Measurements from ENCODE around the gene FN1. TPM values are rescaled to one million over a fixed set of nuclear protein-coding genes. Genes with fewer than 3 reads are reported as not detected.
A peak's percentile ranks its signal among the peaks of the same experiment; 100 is the strongest.

Gene FN1
- total and polyA plus RNA-seq, 2 donors (not counting 3 experiments of a cell fraction or from before 2014, with no cell fraction given), result 3,221 to 3,740 TPM

GRCh38 chr2:215430528-215431187 lies 5.2 kb downstream of the FN1 start:
- H3K9me3 ChIP-seq (replicated peaks; ENCODE audit: control insufficient read depth, insufficient read depth, low read length), result no peaks in the 10 kb centered on the region
- no peak overlapping the region for H3K27ac ChIP-seq (ENCODE audit: insufficient read depth, low read depth, low read length)
- H3K4me3 ChIP-seq (replicated peaks in 1 of 3; ENCODE audit: insufficient read depth in 1 of 3, low read depth in 1 of 3, low read length in 3 of 3), result peak overlapping the region in 1 of 3 experiments; percentile 24
- FAIRE-seq (no peak), DNase-seq (ENCODE audit: low read depth, low spot score) (peak; percentile 51)
- H3K4me1 ChIP-seq (ENCODE audit: control insufficient read depth, extremely low read depth, insufficient read depth, low read length), result peaks cover 43% of the 10 kb centered on the region
- H4K20me1 ChIP-seq (replicated peaks; ENCODE audit: control insufficient read depth, extremely low read depth, insufficient read depth, low read length), result peaks cover 2% of the 10 kb centered on the region
- ChIA-PET CTCF (interaction anchor here (1.4 to 2.1 kb wide), 2 partner anchors 20 to 500 kb away, joined by 4 to 6 read pairs; no protein-coding TSS in a partner anchor), POLR2A (interaction anchor here (0.5 to 0.9 kb wide), 2 partner anchors 410 to 580 kb away, joined by 3 to 5 read pairs; no protein-coding TSS in a partner anchor)
- no peak overlapping the region for H2AFZ ChIP-seq (ENCODE audit: low read depth, low read length)
- no peaks in the 10 kb centered on the region for H3K9me1 ChIP-seq (replicated peaks; ENCODE audit: control insufficient read depth, extremely low read depth, insufficient read depth, low read length)
- no peaks in the 10 kb centered on the region for H3K27me3 ChIP-seq (ENCODE audit: control insufficient read depth in 2 of 2, insufficient read depth in 2 of 2, low read length in 2 of 2)
- H3K9ac ChIP-seq (replicated peaks; ENCODE audit: extremely low read depth, insufficient read depth, low read length), result peak overlapping the region; percentile 22
- H3K79me2 ChIP-seq (ENCODE audit: control insufficient read depth, insufficient read depth, low read length), result peaks cover 52% of the 10 kb centered on the region
- peaks cover 26 to 48% of the 10 kb centered on the region in 2 experiments for H3K36me3 ChIP-seq (ENCODE audit: control insufficient read depth in 2 of 2, extremely low read depth in 1 of 2, insufficient read depth in 2 of 2, low read length in 2 of 2)
- no TSS peak for BruUV-seq (replicated peaks)
- dilution Hi-C loops (cut with MboI; ENCODE audit: extremely low pct_ligation_motif_present, low sequenced_read_pairs), result no loop called here
- H3K4me2 ChIP-seq (ENCODE audit: insufficient read depth, low read length), result peak overlapping the region; percentile 100
- no peak for TF ChIP-seq EZH2 (IDR thresholded peaks at IDR 0.05; ENCODE audit: borderline replicate concordance, low read depth, low read length, severe bottlenecking)
- peak; percentile 44 for TF ChIP-seq POLR2A (IDR thresholded peaks at IDR 0.05; ENCODE audit: low read depth, low read length)
- intact Hi-C loops (cut with micrococcal nuclease), result no loop called here

- H3K36me3 ChIP-seq (ENCODE audit: control insufficient read depth in 2 of 2, extremely low read depth in 1 of 2, insufficient read depth in 2 of 2, low read length in 2 of 2), result peaks cover 30 to 55% of the 10 kb centered on the region in 2 experiments
- no peak overlapping the region for H3K9ac ChIP-seq (replicated peaks; ENCODE audit: extremely low read depth, insufficient read depth, low read length)
- peaks cover 42% of the 10 kb centered on the region for H3K79me2 ChIP-seq (ENCODE audit: control insufficient read depth, insufficient read depth, low read length)
- H3K4me3 ChIP-seq (replicated peaks in 1 of 3; ENCODE audit: insufficient read depth in 1 of 3, low read depth in 1 of 3, low read length in 3 of 3), result no peak overlapping the region
- peaks cover 52% of the 10 kb centered on the region for H3K4me1 ChIP-seq (ENCODE audit: control insufficient read depth, extremely low read depth, insufficient read depth, low read length)
- FAIRE-seq, result no peak
- no peak overlapping the region for H3K4me2 ChIP-seq (ENCODE audit: insufficient read depth, low read length)
- no peak for DNase-seq (ENCODE audit: low read depth, low spot score)
- H3K27ac ChIP-seq (ENCODE audit: insufficient read depth, low read depth, low read length), result no peak overlapping the region
- no peaks in the 10 kb centered on the region for H3K27me3 ChIP-seq (ENCODE audit: control insufficient read depth in 2 of 2, insufficient read depth in 2 of 2, low read length in 2 of 2)
- POLR2A ChIA-PET, result interaction anchor here (0.6 kb wide), 1 partner anchor 281 kb away, joined by 3 read pairs; no protein-coding TSS in a partner anchor
- H3K9me1 ChIP-seq (replicated peaks; ENCODE audit: control insufficient read depth, extremely low read depth, insufficient read depth, low read length), result no peaks in the 10 kb centered on the region
- CTCF ChIA-PET, result interaction anchor here (0.8 to 2.1 kb wide), 4 partner anchors 141 to 502 kb away, joined by 3 to 6 read pairs (median 4); no protein-coding TSS in a partner anchor
- intact Hi-C loops (cut with micrococcal nuclease), result no loop called here
- no TSS peak for BruUV-seq (replicated peaks)
- TF ChIP-seq CTCF (IDR thresholded peaks at IDR 0.05; ENCODE audit: extremely low read depth in 1 of 2, insufficient read depth in 1 of 2, low read depth in 1 of 2, low read length in 2 of 2), result no peak
- peak; percentile 35 for TF ChIP-seq POLR2A (IDR thresholded peaks at IDR 0.05; ENCODE audit: low read depth, low read length)
- TF ChIP-seq POLR2AphosphoS5 (IDR thresholded peaks at IDR 0.05; ENCODE audit: insufficient read depth, low read depth, low read length), result no peak
- no peak for TF ChIP-seq FOS (IDR thresholded peaks at IDR 0.05; ENCODE audit: borderline replicate concordance, insufficient read depth, low read length)
- dilution Hi-C loops (cut with MboI; ENCODE audit: extremely low pct_ligation_motif_present, low sequenced_read_pairs), result no loop called here
- H3K9me3 ChIP-seq (replicated peaks; ENCODE audit: control insufficient read depth, insufficient read depth, low read length), result no peaks in the 10 kb centered on the region
- no peak overlapping the region for H2AFZ ChIP-seq (ENCODE audit: low read depth, low read length)
- peaks cover 2% of the 10 kb centered on the region for H4K20me1 ChIP-seq (replicated peaks; ENCODE audit: control insufficient read depth, extremely low read depth, insufficient read depth, low read length)
Measured at GRCh38 chr2:215429424-215429823, 6.4 kb downstream of the FN1 start.

Data from endothelial cell of umbilical vein (primary cell).